GM19351 (cell line): ENCODE measurements around the gene CARMIL1.

Experiments used
- ATAC-seq: cut with Tn5 transposase; IDR thresholded peaks from one replicate; pipeline ENCODE4 v1.9.1; 2021; ENCODE audit warnings: mild to moderate bottlenecking, moderate library complexity; ENCODE audit not compliant: unreplicated experiment

CARMIL1 gene

GRCh38 chr6:25404091-25404490 lies 124.9 kb downstream of the CARMIL1 start:
- no peak for ATAC-seq

GRCh38 chr6:25404693-25405169 lies 125.6 kb downstream of the CARMIL1 start:
- ATAC-seq: peak; percentile 94

- ATAC-seq: no peak
Measured at GRCh38 chr6:25405442-25405841, 126.3 kb downstream of the CARMIL1 start.

GRCh38 chr6:25407431-25407830 lies 128.3 kb downstream of the CARMIL1 start:
- no peak for ATAC-seq

GRCh38 chr6:25410102-25410501 lies 130.9 kb downstream of the CARMIL1 start:
- ATAC-seq: no peak

GRCh38 chr6:25411316-25411950 lies 132.3 kb downstream of the CARMIL1 start:
- ATAC-seq: no peak

- no peak for ATAC-seq
Measured at GRCh38 chr6:25413207-25413905, 134.2 kb downstream of the CARMIL1 start.

- ATAC-seq: no peak
Measured at GRCh38 chr6:25414168-25414567, 135.0 kb downstream of the CARMIL1 start.

GRCh38 chr6:25414755-25415154 lies 135.6 kb downstream of the CARMIL1 start:
- ATAC-seq: no peak

- no peak for ATAC-seq
Measured at GRCh38 chr6:25415274-25415673, 136.1 kb downstream of the CARMIL1 start.

- no peak for ATAC-seq
Measured at GRCh38 chr6:25415701-25416100, 136.5 kb downstream of the CARMIL1 start.

GRCh38 chr6:25417046-25417605 lies 138.0 kb downstream of the CARMIL1 start:
- ATAC-seq: no peak

- ATAC-seq: no peak
Measured at GRCh38 chr6:25418454-25419052, 139.4 kb downstream of the CARMIL1 start.

GRCh38 chr6:25419879-25420278 lies 140.7 kb downstream of the CARMIL1 start:
- ATAC-seq: no peak

GRCh38 chr6:25423358-25423757 lies 144.2 kb downstream of the CARMIL1 start:
- no peak for ATAC-seq

GRCh38 chr6:25424303-25424702 lies 145.1 kb downstream of the CARMIL1 start:
- ATAC-seq: no peak

- ATAC-seq: no peak
Measured at GRCh38 chr6:25427549-25427948, 148.4 kb downstream of the CARMIL1 start.

- no peak for ATAC-seq
Measured at GRCh38 chr6:25428758-25429317, 149.7 kb downstream of the CARMIL1 start.

GRCh38 chr6:25431306-25431974 lies 152.3 kb downstream of the CARMIL1 start:
- ATAC-seq: no peak

- no peak for ATAC-seq
Measured at GRCh38 chr6:25431975-25432307, 152.8 kb downstream of the CARMIL1 start.

GRCh38 chr6:25434921-25435320 lies 155.7 kb downstream of the CARMIL1 start:
- no peak for ATAC-seq
